HAP-1 (cell line): ENCODE data around the gene LMOD3.

Experiments used
- DNase-seq, 2 experiments: peaks; one replicate each; pipeline ENCODE4 v3.0.0-alpha.2; 2016 to 2020; ENCODE audit warnings: low spot score in 2 of 2
- H3K27me3 ChIP-seq: fragments of 250-450 bp; sonication (Bioruptor Pico); 2 replicates; pipeline ENCODE4 v1.5.1; 2020; ENCODE audit warnings: low read depth, mild to moderate bottlenecking, moderate library complexity
- H3K36me3 ChIP-seq: fragments of 250-450 bp; sonication (Bioruptor Pico); replicated peaks from 2 replicates; pipeline ENCODE4 v1.5.1; 2020; ENCODE audit warnings: mild to moderate bottlenecking
- H3K4me1 ChIP-seq: fragments of 250-450 bp; sonication (Bioruptor Pico); 2 replicates; pipeline ENCODE4 v1.5.1; 2020; ENCODE audit warnings: mild to moderate bottlenecking
- H3K4me3 ChIP-seq: fragments of 250-450 bp; sonication (Bioruptor Pico); 2 replicates; pipeline ENCODE4 v1.5.1; 2020; ENCODE audit warnings: mild to moderate bottlenecking, moderate library complexity
- H3K9me3 ChIP-seq: fragments of 250-450 bp; sonication (Bioruptor Pico); 2 replicates; pipeline ENCODE4 v1.5.1; 2020; ENCODE audit warnings: mild to moderate bottlenecking, moderate library complexity
- in situ Hi-C: fragments of 300-500 bp; cut with MboI; formaldehyde crosslinking; loops from 3 replicates; pipeline ENCODE4 v1.14.3; 2020; ENCODE audit warnings: low sequenced_read_pairs, inconsistent platforms, mixed read lengths

Gene LMOD3

DNA sequence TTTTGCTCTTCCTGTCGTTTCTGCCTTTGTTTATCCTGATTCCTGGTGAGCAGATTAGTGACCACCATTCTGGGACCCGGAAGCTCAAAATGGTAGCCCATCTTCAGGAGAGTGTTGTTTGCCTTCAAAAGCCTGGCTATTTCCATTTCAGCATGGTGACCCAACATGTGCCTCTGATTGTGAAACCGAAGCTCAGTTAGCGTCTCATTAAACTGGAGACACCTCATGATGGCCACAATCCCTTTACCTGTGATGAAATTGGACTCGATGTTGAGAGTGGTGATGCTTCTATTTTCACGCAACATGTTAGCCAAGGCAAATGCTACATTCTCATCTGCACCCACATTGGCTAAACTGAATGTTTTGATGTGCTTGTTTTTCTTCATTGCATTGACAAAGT lies 3.3 kb downstream of the LMOD3 start:
- no peaks in the 10 kb centered on the region for H3K4me1 ChIP-seq
- no peak overlapping the region for H3K4me3 ChIP-seq
- in situ Hi-C loops, result no loop called here

GRCh38 chr3:69118555-69118954 lies 3.8 kb downstream of the LMOD3 start:
- Histone ChIP-seq H3K4me3 (no peak overlapping the region), H3K4me1 (no peaks in the 10 kb centered on the region), H3K27me3 (0 out of 2 replicates have a peak, but pooled peaks cover 3% of the 10 kb centered on the region), H3K9me3 (no peaks in the 10 kb centered on the region), H3K36me3 (no peaks in the 10 kb centered on the region)
- in situ Hi-C loops, result no loop called here
- DNase-seq, result no peak

More for the DNA sequence above, 3.3 kb downstream of the LMOD3 start:
- DNase-seq, result no peak
- H3K27me3 ChIP-seq, result 0 out of 2 replicates have a peak, but pooled peaks cover 3% of the 10 kb centered on the region
- H3K9me3 ChIP-seq, result no peaks in the 10 kb centered on the region
- H3K36me3 ChIP-seq, result no peaks in the 10 kb centered on the region

- in situ Hi-C loops, result no loop called here
- DNase-seq, result no peak
- 0 out of 2 replicates have a peak, but pooled peaks cover 3% of the 10 kb centered on the region for H3K27me3 ChIP-seq
- no peak overlapping the region for H3K4me3 ChIP-seq
- H3K9me3 ChIP-seq, result no peaks in the 10 kb centered on the region
- H3K36me3 ChIP-seq, result no peaks in the 10 kb centered on the region
- H3K4me1 ChIP-seq, result no peaks in the 10 kb centered on the region
Measured at GRCh38 chr3:69116897-69117296, 5.5 kb downstream of the LMOD3 start.

- Histone ChIP-seq H3K9me3 (no peaks in the 10 kb centered on the region), H3K27me3 (0 out of 2 replicates have a peak, but pooled peaks cover 3% of the 10 kb centered on the region), H3K4me1 (no peaks in the 10 kb centered on the region), H3K4me3 (no peak overlapping the region), H3K36me3 (no peaks in the 10 kb centered on the region)
- DNase-seq, result no peak
- in situ Hi-C loops, result no loop called here
Measured at GRCh38 chr3:69116162-69116561, 6.2 kb downstream of the LMOD3 start.

DNA sequence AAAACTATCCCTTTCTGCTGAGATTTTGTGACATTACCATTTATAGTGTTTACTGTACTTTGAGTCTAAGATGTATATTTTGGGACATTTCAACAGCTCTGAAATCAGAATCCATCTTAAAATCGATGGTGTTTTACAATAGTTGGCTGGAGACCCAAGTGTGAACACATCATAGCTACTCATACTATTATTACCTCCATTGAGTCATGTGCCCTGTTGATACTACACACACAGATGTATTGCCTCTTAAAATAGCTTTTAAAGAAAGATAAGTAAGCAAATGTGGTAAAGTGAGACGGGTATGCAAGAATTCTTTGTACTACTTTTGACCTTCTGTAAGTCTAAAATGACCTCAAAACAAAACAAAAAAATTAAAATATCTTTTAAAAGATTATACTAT lies 6.7 kb downstream of the LMOD3 start:
- DNase-seq, result no peak
- H3K4me3 ChIP-seq, result no peak overlapping the region
- 0 out of 2 replicates have a peak, but pooled peaks cover 3% of the 10 kb centered on the region for H3K27me3 ChIP-seq
- no peaks in the 10 kb centered on the region for H3K36me3 ChIP-seq
- in situ Hi-C loops, result no loop called here
- no peaks in the 10 kb centered on the region for H3K9me3 ChIP-seq
- no peaks in the 10 kb centered on the region for H3K4me1 ChIP-seq

GRCh38 chr3:69113536-69113935 lies 8.9 kb downstream of the LMOD3 start:
- DNase-seq, result no peak
- in situ Hi-C loops, result no loop called here
- Histone ChIP-seq H3K27me3 (no peaks in the 10 kb centered on the region), H3K36me3 (no peaks in the 10 kb centered on the region), H3K4me1 (peaks cover 2% of the 10 kb centered on the region), H3K4me3 (no peak overlapping the region), H3K9me3 (no peaks in the 10 kb centered on the region)

DNA sequence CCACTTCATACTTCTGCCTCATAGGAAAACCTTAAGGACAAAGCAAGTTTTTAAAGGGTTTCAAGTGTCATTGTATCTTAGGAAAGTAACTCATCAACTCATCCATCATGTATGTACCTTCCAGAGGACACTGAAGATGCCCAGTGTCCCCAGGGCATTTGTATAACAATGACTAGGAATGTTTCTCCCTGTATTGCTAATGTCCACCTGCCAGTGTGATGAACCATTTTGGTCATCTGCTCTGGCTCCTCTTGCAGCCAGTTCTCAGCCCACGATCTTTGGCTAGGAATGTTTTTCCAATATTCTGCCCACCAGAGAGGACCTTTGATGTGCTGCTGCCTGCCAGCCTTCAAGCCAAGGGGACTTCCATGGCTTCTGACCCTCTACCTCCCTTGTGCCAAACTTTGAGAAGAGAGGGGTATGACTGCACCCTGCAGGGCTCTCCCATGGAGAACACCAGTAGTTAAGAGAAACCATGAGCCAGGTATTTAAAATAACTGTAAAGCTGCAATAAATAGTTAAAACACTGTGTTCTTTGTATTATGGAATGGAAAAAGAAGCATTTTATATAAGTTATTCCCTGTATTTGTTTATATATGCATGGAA lies 11.4 kb downstream of the LMOD3 start:
- Histone ChIP-seq H3K4me1 (peaks cover 11% of the 10 kb centered on the region), H3K36me3 (no peaks in the 10 kb centered on the region), H3K4me3 (no peak overlapping the region), H3K27me3 (no peaks in the 10 kb centered on the region), H3K9me3 (no peaks in the 10 kb centered on the region)
- DNase-seq, result no peak
- in situ Hi-C loops, result no loop called here

DNA sequence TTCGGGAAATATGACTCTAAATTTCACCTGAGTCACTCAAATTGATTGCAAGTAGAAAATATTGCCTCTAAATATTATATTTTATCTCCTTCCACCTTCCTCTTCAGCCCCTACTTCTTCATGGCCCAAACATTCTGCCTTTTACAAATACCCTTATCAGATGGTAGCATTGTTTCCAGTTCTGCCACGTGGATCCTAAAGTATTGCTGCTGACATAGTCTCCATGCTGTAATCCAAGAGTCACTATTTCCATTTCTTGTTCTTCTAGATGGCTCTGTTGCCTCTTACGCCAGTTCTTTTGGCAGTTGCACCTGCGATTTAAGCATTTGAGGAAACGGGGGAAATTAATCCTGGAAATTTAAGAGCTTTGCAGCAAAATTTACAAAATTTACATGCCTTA lies 13.6 kb downstream of the LMOD3 start:
- no peaks in the 10 kb centered on the region for H3K27me3 ChIP-seq
- no peak overlapping the region for H3K4me3 ChIP-seq
- H3K4me1 ChIP-seq, result peaks cover 11% of the 10 kb centered on the region
- peaks cover 9% of the 10 kb centered on the region for H3K36me3 ChIP-seq
- H3K9me3 ChIP-seq, result no peaks in the 10 kb centered on the region
- no peak for DNase-seq
- in situ Hi-C loops, result no loop called here

DNA sequence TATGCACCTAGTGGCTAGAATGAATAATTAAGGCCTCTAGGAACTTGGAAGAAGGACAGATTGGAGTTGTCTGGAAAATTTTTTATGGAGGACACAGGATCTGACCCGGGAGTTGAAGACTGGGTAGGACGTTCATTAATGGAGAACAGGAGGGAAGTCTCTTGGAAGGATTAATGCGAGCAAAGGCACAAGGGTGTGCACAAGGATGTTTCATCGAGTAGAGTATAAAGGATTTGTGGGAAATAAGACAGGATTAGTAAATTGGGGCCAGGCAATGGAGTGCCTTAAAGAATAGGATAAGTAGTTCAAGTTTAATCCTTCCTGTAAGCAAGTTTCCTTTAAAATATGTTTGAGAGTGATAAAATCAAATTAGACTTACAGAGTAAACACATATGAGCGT lies 14.6 kb downstream of the LMOD3 start:
- Histone ChIP-seq H3K4me3 (no peak overlapping the region), H3K27me3 (no peaks in the 10 kb centered on the region), H3K36me3 (peaks cover 16% of the 10 kb centered on the region), H3K4me1 (peaks cover 11% of the 10 kb centered on the region), H3K9me3 (no peaks in the 10 kb centered on the region)
- peak; percentile 49 to 89 for DNase-seq
- in situ Hi-C loops, result no loop called here

GRCh38 chr3:69105320-69105719 lies 17.1 kb downstream of the LMOD3 start:
- in situ Hi-C loops, result no loop called here
- Histone ChIP-seq H3K9me3 (no peaks in the 10 kb centered on the region), H3K36me3 (peaks cover 25% of the 10 kb centered on the region)

GRCh38 chr3:69104586-69104985 lies 17.8 kb downstream of the LMOD3 start:
- no peaks in the 10 kb centered on the region for H3K9me3 ChIP-seq
- in situ Hi-C loops, result no loop called here
- H3K4me1 ChIP-seq, result peaks cover 11% of the 10 kb centered on the region
- no peak for DNase-seq
- peaks cover 25% of the 10 kb centered on the region for H3K36me3 ChIP-seq
- H3K27me3 ChIP-seq, result no peaks in the 10 kb centered on the region
- H3K4me3 ChIP-seq, result no peak overlapping the region

More at GRCh38 chr3:69105320-69105719, 17.1 kb downstream of the LMOD3 start:
- H3K4me3 ChIP-seq, result no peak overlapping the region
- no peak for DNase-seq
- H3K27me3 ChIP-seq, result no peaks in the 10 kb centered on the region
- peaks cover 11% of the 10 kb centered on the region for H3K4me1 ChIP-seq

- Histone ChIP-seq H3K4me3 (no peak overlapping the region), H3K9me3 (no peaks in the 10 kb centered on the region), H3K36me3 (peaks cover 25% of the 10 kb centered on the region), H3K4me1 (peaks cover 5% of the 10 kb centered on the region), H3K27me3 (no peaks in the 10 kb centered on the region)
- DNase-seq, result no peak
- in situ Hi-C loops, result no loop called here
Measured at GRCh38 chr3:69103123-69103522, 19.3 kb downstream of the LMOD3 start.

GRCh38 chr3:69102384-69102783 lies 20.0 kb downstream of the LMOD3 start:
- Histone ChIP-seq H3K27me3 (no peaks in the 10 kb centered on the region), H3K4me1 (no peaks in the 10 kb centered on the region), H3K4me3 (no peak overlapping the region), H3K9me3 (no peaks in the 10 kb centered on the region), H3K36me3 (peaks cover 25% of the 10 kb centered on the region)
- in situ Hi-C loops, result no loop called here
- no peak for DNase-seq

GRCh38 chr3:69099576-69099975 lies 22.8 kb downstream of the LMOD3 start:
- in situ Hi-C loops, result no loop called here
- no peak for DNase-seq

More at GRCh38 chr3:69099576-69099975, 22.8 kb downstream of the LMOD3 start:
- no peaks in the 10 kb centered on the region for H3K9me3 ChIP-seq
- no peaks in the 10 kb centered on the region for H3K4me1 ChIP-seq
- peaks cover 23% of the 10 kb centered on the region for H3K36me3 ChIP-seq
- no peak overlapping the region for H3K4me3 ChIP-seq
- no peaks in the 10 kb centered on the region for H3K27me3 ChIP-seq
